GM12874 (cell line): ENCODE measurements around the gene LBH.

ENCODE experiments used
- TF ChIP-seq, protein P1 (sequence below): IDR thresholded peaks from 2 replicates; pipeline ENCODE4 v1.5.1; 2011; ENCODE audit warnings: low read depth, mild to moderate bottlenecking, control low read depth, low read length, moderate library complexity; ENCODE audit not compliant: insufficient read depth

Gene LBH

DNA sequence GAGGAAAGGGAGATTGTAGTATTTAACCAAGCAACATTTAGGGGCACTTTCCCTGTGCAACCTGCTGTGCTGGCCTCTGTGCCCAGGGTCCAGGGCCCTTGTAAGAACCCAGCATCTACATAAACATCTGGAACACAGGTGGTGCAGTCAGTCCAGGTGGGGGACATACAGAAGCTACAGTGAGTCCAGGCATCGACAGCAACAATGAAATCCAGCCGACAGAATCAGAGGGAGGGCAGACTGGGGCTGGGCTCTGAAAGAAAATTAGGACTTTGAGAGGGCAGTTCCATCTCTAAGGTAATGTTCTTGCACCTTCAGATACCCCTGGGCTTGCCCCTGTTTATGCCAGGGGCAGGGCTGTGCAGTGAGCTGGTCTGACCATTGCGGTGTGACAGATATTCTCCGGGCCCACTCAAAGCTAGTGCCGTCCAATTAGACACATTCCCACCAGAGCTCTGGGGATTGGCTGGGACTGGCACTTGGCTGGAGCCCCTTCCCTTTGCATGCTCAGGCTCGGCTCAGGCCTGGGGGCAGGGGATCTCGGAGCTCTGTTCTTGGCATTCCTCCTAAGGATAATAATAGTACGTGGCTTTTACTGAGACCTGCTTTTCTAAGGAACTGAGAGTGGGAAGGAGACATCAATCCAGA, 5.4 kb downstream of the LBH start:
- TF ChIP-seq, protein P1, sequence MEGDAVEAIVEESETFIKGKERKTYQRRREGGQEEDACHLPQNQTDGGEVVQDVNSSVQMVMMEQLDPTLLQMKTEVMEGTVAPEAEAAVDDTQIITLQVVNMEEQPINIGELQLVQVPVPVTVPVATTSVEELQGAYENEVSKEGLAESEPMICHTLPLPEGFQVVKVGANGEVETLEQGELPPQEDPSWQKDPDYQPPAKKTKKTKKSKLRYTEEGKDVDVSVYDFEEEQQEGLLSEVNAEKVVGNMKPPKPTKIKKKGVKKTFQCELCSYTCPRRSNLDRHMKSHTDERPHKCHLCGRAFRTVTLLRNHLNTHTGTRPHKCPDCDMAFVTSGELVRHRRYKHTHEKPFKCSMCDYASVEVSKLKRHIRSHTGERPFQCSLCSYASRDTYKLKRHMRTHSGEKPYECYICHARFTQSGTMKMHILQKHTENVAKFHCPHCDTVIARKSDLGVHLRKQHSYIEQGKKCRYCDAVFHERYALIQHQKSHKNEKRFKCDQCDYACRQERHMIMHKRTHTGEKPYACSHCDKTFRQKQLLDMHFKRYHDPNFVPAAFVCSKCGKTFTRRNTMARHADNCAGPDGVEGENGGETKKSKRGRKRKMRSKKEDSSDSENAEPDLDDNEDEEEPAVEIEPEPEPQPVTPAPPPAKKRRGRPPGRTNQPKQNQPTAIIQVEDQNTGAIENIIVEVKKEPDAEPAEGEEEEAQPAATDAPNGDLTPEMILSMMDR = no peak

DNA sequence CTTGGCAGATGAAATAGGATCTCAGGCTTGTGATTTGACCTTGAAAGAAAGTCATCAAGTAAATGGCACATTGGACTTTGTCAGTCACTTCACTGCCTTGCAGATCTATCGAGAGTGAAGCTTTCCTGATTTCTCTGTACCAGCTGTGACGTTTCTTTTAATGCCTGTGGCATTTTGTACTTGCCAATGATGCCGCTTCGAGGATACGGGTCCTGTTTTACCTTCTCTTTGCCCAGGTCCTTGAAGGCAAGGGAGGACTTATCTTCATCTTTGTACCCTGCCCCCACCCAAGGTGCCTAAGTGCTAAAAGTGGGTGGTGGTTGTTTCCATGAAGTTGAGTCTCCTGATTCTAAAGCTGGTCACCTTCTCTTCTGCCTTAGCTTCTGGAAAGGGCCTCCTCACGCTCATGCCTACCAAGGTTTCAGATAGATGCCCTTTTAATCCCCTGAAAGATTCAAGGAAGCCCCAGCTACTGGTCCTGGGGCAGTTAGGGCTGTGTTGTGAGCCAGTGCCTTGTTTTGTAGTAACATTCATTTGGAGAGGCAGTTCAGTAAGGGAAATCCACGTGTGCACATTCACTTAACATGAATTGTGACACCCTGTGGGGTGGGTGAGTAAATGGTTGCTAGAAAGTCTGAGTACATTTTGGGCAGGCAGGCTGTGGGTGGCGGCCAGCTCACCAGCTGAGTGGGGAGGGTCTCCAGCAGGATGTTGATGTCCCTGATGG, 6.1 kb downstream of the LBH start:
- TF ChIP-seq, protein P1 = no peak

DNA sequence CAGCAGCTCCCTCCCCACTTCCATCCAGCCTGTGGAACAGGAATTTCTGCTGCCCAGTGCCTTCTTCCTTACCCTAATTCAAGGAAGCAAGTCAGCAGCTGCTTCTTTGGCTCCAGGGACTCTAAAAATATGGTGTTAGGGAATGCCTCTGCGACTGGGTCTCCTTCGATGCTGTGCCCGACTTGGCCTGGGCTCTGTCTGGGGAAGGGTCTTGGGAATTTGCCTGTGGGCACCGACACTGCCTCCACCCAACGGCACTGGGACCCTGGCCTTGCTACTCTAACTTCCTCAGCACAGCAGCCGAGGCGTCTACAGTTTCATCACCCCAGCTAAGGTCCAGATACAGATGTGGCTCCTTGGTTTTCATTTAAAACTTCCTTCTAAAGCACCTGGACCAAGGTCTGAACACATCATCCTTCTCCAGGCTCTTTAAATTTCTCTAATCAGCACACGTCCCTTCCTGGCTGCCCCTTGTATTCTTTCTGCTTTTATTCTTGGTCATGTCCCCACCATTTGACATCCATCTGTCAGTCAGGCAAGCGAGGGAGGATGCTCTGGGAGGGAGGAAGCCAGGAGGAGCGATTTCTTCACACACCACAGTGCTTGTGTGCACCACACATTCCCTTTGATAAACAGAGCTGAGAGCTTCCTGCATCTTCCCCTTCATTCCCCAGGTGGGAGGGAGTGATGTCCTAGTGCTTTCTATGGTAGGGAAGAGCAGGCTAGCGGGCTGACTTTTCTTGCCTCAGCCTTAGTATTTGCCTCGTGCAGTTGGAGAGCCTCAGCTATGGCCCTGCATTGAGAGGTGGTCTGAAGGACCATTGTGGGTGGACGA, 6.8 kb downstream of the LBH start:
- TF ChIP-seq, protein P1 = no peak

DNA sequence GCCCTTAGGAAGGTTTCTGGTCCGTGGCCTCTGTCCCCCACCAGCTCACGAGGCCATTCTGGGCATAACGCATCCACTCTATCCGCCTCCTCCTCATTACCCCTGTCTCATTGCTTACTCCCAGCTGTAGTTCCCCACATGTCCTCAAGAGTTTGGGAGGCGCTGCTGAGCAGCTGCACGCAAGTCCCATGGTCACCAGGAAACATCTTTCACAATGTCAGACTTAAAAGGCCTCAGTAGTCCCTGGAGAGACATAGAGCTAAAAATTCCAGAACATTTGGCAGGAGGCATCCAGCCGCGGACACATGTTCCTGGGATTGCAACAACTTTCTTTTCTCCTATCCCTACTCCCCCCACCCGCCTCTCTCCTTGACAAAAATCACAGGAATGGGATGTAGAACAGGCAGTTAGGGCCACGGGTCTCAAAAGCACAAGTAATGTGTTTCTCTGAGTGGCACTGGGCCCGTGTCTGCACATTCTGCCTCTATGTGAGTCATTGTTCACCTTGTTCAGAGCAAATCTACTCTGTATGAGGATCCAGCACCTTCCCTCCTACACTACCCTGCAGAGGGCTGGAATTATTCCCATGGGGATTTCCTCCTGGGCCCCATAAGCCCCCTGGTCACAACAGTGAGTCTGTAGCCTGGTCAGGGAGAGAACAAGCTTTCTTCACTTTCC, 8.1 kb downstream of the LBH start:
- TF ChIP-seq, protein P1 = peak; percentile 85

DNA sequence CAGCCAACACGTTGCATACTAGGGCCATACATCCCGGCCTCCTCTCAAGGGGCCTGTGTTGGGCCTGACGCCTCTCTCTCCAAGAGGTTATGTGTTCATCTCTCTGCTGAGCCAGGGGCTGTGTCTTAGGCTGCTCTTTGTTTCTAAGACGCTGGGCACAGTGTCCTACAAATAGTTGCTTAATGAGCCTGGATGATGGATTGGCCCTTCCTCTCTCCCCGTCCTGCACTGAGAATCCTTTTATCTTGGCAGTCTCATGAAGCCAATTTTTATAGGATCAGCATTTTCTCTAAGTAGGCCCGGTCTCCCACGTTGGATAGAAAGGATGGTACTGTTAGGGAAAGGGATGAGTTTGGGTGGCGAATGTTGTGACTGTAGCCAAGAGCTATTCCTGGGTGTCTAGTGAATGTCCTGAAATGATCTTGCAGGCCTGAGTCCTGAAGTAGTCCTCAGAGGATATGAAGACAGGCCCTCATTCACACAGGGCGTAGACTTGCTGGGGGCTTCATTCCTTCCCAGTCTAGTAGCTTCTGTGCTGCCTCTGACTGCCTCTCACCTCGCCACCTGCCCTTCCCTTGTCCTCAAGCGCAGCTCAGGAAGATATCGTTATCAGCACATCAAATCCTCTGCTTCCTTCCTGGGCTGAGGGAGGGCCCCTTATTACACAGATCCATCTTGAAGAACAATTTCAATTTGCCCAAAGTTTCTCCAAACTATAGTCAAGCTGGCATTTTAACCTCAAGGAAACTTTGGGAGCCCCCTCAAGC, 8.8 kb downstream of the LBH start:
- TF ChIP-seq, protein P1 = no peak

DNA sequence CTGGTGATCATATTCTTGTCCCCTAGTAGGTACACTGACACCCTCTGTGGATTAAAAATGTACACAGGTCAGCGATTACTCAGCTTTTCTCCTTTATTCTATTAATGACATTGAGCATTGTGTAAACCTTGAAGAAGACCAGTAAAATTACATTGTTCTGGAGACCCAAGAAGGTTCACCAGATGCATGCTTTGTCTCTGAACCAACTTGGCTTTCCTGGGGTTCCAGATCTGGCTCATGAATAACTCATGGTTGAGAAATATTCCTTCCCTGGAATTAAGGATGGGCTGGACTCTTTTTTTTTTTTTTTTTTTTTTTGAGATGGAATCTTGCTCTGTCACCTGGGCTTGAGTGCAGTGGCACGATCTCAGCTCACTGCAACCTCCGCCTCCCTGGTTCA, 11.9 kb downstream of the LBH start:
- TF ChIP-seq, protein P1 = no peak
